ENCODE results near the gene NTMT2.
A peak's percentile ranks its signal among the peaks of the same experiment; 100 is the strongest.
"Not testable (repeated sequence)": the region's sequence is repeated elsewhere in the genome, so short reads cannot be mapped to it uniquely, and the experiment has no call there.

NTMT2 gene

DNA sequence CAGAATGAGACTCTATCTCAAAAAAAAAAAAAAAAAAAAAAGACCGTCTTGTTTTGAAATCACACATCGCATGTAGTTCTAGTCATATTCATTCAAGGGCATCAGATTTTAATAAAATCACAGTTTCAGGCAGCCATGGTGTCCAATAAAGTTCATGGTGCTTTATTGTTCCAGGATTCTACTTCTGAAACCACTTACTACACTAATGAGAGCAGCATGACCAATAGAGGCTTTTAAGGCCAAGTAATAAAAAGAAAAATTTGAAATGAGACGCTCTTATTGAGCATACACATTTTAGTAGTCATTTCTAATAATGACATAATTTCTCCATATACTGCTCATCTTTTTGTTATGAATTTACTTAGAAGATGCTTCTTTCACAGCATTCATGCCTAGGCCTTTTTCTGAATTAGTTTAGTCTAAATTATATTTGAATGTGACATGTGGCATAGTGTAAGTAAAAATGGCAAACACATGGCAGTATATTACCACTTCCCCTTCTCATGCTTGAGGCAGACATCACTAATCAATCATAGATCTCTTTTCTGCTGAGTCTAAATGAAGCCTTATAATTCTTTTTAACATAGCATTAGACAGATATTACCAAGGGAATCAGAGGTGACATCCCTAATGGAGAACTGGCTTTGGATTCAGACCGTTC, 18.5 kb downstream of the NTMT2 start:
- DNase-seq (ENCODE audit: low read depth): peak; percentile 7
- TF ChIP-seq, protein P1, sequence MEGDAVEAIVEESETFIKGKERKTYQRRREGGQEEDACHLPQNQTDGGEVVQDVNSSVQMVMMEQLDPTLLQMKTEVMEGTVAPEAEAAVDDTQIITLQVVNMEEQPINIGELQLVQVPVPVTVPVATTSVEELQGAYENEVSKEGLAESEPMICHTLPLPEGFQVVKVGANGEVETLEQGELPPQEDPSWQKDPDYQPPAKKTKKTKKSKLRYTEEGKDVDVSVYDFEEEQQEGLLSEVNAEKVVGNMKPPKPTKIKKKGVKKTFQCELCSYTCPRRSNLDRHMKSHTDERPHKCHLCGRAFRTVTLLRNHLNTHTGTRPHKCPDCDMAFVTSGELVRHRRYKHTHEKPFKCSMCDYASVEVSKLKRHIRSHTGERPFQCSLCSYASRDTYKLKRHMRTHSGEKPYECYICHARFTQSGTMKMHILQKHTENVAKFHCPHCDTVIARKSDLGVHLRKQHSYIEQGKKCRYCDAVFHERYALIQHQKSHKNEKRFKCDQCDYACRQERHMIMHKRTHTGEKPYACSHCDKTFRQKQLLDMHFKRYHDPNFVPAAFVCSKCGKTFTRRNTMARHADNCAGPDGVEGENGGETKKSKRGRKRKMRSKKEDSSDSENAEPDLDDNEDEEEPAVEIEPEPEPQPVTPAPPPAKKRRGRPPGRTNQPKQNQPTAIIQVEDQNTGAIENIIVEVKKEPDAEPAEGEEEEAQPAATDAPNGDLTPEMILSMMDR (IDR thresholded peaks at IDR 0.05; ENCODE audit: low read depth, low read length): no peak
- TF ChIP-seq, protein P2, sequence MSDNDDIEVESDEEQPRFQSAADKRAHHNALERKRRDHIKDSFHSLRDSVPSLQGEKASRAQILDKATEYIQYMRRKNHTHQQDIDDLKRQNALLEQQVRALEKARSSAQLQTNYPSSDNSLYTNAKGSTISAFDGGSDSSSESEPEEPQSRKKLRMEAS (IDR thresholded peaks at IDR 0.05; ENCODE audit: low read depth, low read length): peak; percentile 49; the same call in 1 of the 2 replicates
- H3K4me3 ChIP-seq (ENCODE audit: low read depth, low read length): no peak overlapping the region

DNA sequence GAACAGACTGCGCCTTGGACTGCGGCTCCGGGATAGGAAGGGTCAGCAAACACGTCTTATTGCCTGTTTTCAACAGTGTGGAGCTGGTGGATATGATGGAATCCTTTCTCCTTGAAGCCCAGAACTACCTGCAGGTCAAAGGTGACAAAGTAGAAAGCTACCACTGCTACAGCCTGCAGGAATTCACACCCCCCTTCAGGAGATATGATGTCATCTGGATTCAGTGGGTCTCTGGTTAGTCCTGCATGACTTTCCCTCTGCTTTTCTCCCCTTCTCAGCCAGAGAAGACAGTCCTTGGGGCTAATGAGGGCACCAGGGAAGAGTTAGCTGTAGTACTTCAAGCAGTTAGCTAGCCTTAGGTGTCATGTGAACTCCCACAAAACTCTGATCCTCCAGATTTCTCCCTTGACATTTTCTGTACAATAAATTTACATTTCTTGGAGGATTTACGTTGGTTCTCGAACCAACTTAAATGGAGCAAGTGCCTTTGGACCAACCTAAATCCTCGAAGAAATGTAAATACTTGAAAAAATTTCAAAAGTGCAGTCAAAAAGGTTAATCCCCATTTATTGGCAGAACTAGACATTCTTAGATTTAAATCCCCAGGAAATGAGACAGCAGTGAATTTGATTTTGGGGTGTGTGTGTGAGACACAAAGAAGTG, 20.9 kb downstream of the NTMT2 start:
- H3K4me3 ChIP-seq (ENCODE audit: low read depth, low read length): no peak overlapping the region
- no peak for DNase-seq (ENCODE audit: low read depth)
- TF ChIP-seq POLR2A (IDR thresholded peaks at IDR 0.05; ENCODE audit: extremely low read depth, insufficient read length): no peak
- TF ChIP-seq, protein P1 (IDR thresholded peaks at IDR 0.05; ENCODE audit: low read depth, low read length): no peak
- TF ChIP-seq MYC (IDR thresholded peaks at IDR 0.05; ENCODE audit: low read depth, low read length): no peak
- TF ChIP-seq, protein P2 (IDR thresholded peaks at IDR 0.05; ENCODE audit: low read depth, low read length): no peak

DNA sequence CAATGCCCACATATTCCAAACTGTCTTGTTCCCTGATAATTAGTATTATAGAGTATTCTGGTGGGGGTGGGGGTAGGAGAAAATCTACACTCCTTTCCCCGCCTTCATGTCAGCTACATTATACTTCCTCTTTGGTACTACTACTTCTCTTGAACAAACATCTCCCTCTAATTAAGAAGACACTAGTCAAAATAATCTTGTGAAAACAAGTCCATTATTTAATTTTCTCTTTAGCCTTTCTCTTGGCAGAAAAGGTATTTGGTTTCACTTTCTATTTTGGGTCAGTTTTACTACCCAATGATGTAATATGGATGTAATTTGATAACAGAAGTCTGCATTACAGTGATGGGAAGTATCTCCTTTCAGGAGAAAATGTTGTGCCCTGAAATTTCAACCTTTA, 22.5 kb downstream of the NTMT2 start:
- H3K4me3 ChIP-seq (ENCODE audit: low read depth, low read length): no peak overlapping the region
- no peak for DNase-seq (ENCODE audit: low read depth)
- TF ChIP-seq, protein P1 (IDR thresholded peaks at IDR 0.05; ENCODE audit: low read depth, low read length): no peak

DNA sequence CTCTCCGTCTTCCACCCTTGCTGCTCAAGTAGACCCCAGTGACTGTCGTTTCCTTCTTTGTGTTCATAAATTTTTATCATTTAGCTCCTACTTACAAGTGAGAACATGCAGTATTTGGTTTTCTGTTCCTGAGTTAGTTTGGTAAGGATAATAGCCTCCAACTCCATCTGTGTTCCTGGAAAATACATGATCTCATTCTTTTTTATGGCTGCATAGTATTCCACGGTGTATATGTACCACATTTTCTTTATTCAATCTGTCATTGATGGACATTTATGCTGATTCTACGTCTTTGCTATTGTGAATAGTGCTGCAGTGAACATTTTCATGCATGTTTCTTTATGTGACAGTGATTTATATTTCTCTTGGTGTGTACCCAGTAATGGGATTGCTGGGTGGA, 24.8 kb downstream of the NTMT2 start:
- not testable (repeated sequence) for H3K4me3 ChIP-seq (ENCODE audit: low read depth, low read length); DNase-seq (ENCODE audit: low read depth)

DNA sequence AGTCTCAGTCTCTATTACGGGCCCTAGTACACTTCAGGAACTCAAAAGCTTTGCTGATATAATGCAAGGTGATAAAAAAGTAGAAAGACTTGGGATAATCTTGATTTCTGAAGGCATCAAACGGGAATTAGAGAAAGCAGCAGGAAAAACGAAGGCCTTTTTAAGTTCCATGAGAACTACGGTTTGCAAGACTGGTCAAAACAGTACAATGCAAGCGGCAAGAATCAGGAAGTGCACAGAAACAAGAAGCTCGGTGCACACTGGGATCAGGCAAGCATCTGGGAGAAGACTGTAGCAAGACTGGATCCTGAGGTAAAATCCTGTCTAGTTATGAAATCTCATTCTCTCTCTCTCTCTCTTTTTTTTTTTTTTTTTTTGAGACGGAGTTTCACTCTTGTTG, 28.6 kb downstream of the NTMT2 start:
- TF ChIP-seq, protein P2 (IDR thresholded peaks at IDR 0.05; ENCODE audit: low read depth, low read length): no peak
- no peak for TF ChIP-seq POLR2A (IDR thresholded peaks at IDR 0.05; ENCODE audit: extremely low read depth, insufficient read length)
- TF ChIP-seq, protein P1 (IDR thresholded peaks at IDR 0.05; ENCODE audit: low read depth, low read length): no peak
- TF ChIP-seq MYC (IDR thresholded peaks at IDR 0.05; ENCODE audit: low read depth, low read length): no peak
- no peak for DNase-seq (ENCODE audit: low read depth)
- no peak overlapping the region for H3K4me3 ChIP-seq (ENCODE audit: low read depth, low read length)

DNA sequence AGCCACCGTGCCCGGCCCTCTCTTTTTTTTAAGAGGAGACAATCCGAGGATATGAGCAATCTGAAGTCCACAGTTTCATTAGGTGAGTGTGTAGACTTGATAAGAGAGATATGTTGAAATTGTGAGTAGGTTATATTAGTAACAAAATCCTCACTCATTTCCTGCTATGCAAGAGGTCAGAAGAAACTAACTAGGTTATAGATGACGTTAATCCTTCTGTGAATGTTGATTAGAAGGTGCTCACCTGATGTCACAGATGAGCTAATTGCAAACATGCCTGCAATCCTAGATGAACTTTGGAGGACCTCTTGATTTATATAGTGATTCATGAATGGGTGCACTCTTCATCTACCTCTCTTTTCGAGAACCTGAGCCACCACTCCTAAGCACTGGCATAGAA, 29.3 kb downstream of the NTMT2 start:
- TF ChIP-seq, protein P2 (IDR thresholded peaks at IDR 0.05; ENCODE audit: low read depth, low read length): no peak
- TF ChIP-seq, protein P1 (IDR thresholded peaks at IDR 0.05; ENCODE audit: low read depth, low read length): no peak
- TF ChIP-seq POLR2A (IDR thresholded peaks at IDR 0.05; ENCODE audit: extremely low read depth, insufficient read length) (no peak), MYC (IDR thresholded peaks at IDR 0.05; ENCODE audit: low read depth, low read length) (no peak)

More for the DNA sequence above, 29.3 kb downstream of the NTMT2 start:
- DNase-seq (ENCODE audit: low read depth): no peak
- H3K4me3 ChIP-seq (ENCODE audit: low read depth, low read length): no peak overlapping the region

Data from NB4 (cell line).